ENCODE measurements around the gene KLK5. TPM values are rescaled to one million over a fixed set of nuclear protein-coding genes. Genes with fewer than 3 reads are reported as not detected.

The KLK5 gene
- total RNA-seq, 1 experiment from 2014 or later = not detected

DNA sequence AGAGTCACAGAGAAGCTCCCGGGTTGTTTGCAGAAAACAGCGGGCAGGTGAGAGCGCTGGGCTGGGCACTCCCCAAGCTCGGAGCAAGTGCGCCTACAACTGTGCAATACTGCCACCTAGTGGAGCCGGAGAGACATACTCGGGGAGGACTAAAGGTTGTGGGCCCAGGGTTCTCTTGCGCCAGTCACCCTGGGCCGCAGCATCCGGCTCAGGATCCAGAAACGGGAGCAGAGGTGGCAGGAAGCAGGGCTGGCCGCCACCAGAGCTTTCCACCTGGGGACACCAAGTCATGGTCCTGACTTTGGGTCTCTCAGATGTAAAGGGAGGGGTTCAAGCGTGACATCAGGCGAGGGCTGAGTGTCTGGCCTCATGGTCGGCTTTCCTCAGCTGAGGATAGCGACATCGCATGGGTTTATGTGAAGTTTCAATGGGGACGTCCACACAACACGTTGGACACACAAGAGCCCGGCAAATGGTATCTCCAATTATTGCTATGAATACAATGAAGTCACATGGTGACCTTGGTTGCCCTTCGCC lies 30.5 kb downstream of the KLK5 start:
- Histone ChIP-seq H3K79me2 (ENCODE audit: insufficient read depth, low read length) (no peaks in the 10 kb centered on the region), H2BK120ac (ENCODE audit: low read depth, low read length, poor library complexity, severe bottlenecking) (no peak overlapping the region), H3T11ph (ENCODE audit: low read length) (no peak overlapping the region), H3K14ac (ENCODE audit: insufficient read depth, low read length) (no peak overlapping the region), H3K9ac (ENCODE audit: extremely low read depth, insufficient read length, low read length) (no peak overlapping the region), H4K20me1 (ENCODE audit: control insufficient read depth, insufficient read depth, insufficient read length) (no peaks in the 10 kb centered on the region), H2BK12ac (ENCODE audit: insufficient read length, low read depth, low read length) (no peak overlapping the region), H4K8ac (replicated peaks; ENCODE audit: insufficient read length, low read depth, low read length) (no peak overlapping the region), H3K4me2 (ENCODE audit: insufficient read depth, insufficient read length, low read length) (peak overlapping the region; percentile 3), H3K4ac (ENCODE audit: low read depth, low read length) (no peak overlapping the region), H2AFZ (ENCODE audit: low read length) (no peak overlapping the region), H3K79me1 (ENCODE audit: insufficient read depth, low read depth, low read length, poor library complexity, severe bottlenecking) (no peaks in the 10 kb centered on the region), H2BK15ac (ENCODE audit: low read depth, low read length) (no peak overlapping the region), H3K56ac (ENCODE audit: insufficient read length, low read depth, low read length) (no peak overlapping the region), H3K9me3 (ENCODE audit: control insufficient read depth, low read depth, low read length) (no peaks in the 10 kb centered on the region), H2BK20ac (ENCODE audit: low read depth, low read length, poor library complexity, severe bottlenecking) (no peak overlapping the region), H3K18ac (ENCODE audit: insufficient read length, low read depth, low read length) (no peak overlapping the region), H4K5ac (ENCODE audit: insufficient read length, low read depth, low read length) (no peak overlapping the region), H3K23me2 (ENCODE audit: insufficient read length, low read depth, low read length, poor library complexity, severe bottlenecking) (no peaks in the 10 kb centered on the region), H3K27me3 (ENCODE audit: insufficient read depth, low read length) (no peaks in the 10 kb centered on the region), H3K23ac (ENCODE audit: insufficient read length, low read depth, low read length) (no peak overlapping the region), H3K27ac (ENCODE audit: insufficient read length, low read depth, low read length) (no peak overlapping the region), H2BK5ac (ENCODE audit: insufficient read length, low read length) (no peak overlapping the region), H2AK5ac (ENCODE audit: insufficient read length, low read length) (no peak overlapping the region), H3K4me1 (ENCODE audit: insufficient read depth, low read length) (no peaks in the 10 kb centered on the region), H4K91ac (ENCODE audit: insufficient read length, low read depth, low read length) (no peak overlapping the region)
- TF ChIP-seq, protein P1, sequence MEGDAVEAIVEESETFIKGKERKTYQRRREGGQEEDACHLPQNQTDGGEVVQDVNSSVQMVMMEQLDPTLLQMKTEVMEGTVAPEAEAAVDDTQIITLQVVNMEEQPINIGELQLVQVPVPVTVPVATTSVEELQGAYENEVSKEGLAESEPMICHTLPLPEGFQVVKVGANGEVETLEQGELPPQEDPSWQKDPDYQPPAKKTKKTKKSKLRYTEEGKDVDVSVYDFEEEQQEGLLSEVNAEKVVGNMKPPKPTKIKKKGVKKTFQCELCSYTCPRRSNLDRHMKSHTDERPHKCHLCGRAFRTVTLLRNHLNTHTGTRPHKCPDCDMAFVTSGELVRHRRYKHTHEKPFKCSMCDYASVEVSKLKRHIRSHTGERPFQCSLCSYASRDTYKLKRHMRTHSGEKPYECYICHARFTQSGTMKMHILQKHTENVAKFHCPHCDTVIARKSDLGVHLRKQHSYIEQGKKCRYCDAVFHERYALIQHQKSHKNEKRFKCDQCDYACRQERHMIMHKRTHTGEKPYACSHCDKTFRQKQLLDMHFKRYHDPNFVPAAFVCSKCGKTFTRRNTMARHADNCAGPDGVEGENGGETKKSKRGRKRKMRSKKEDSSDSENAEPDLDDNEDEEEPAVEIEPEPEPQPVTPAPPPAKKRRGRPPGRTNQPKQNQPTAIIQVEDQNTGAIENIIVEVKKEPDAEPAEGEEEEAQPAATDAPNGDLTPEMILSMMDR (conservative IDR thresholded peaks at IDR 0.05) = peak; percentile 93
- H3K27ac Mint-ChIP-seq = no peak overlapping the region
- H3K27me3 Mint-ChIP-seq (ENCODE audit: low read depth) = peaks cover 59% of the 10 kb centered on the region
- peak; percentile 91 for DNase-seq
- peaks cover 13 to 14% of the 10 kb centered on the region in 2 experiments for H3K4me1 Mint-ChIP-seq
- H3K9me3 Mint-ChIP-seq = no peaks in the 10 kb centered on the region
- WGBS (ENCODE audit: extremely low coverage, insufficient read length, low lambda C conversion rate) = no CpG with 5 or more reads among the region's 21 CpGs
- H3K36me3 Mint-ChIP-seq (ENCODE audit: insufficient read depth in 1 of 3, low read depth in 3 of 3) = no peaks in the 10 kb centered on the region
- H3K4me3 Mint-ChIP-seq = peak overlapping the region in 1 of 2 experiments; percentile 65; a peak in 2 of 5 replicates

All from H9 (cell line).